ENCODE data around the gene LRFN2.

- no peak for TF ChIP-seq CTCF (conservative IDR thresholded peaks at IDR 0.05; ENCODE audit: low read depth, low read length)
- TF ChIP-seq EZH2 (IDR thresholded peaks at IDR 0.05; ENCODE audit: low read length, unreplicated experiment): no peak
- TF ChIP-seq EZH2phosphoT487 (IDR thresholded peaks at IDR 0.05; ENCODE audit: borderline replicate concordance, low read length): no peak
Observed at GRCh38 chr6:40450483-40450882, 136.7 kb downstream of the LRFN2 start.
